COLO668 (cell line): ENCODE measurements around the gene SYNGAP1.
A peak's percentile ranks its signal among the peaks of the same experiment; 100 is the strongest.

Experiments used
- DNase-seq: peaks from one replicate; lab custom pipeline; 2025; ENCODE audit not compliant: unreplicated experiment; lab: John Stamatoyannopoulos, UW

The SYNGAP1 gene

GRCh38 chr6:33434961-33435360 is 15.1 kb downstream of the SYNGAP1 start:
- no peak for DNase-seq

- no peak for DNase-seq
These were observed 17.8 kb downstream of the SYNGAP1 start for GRCh38 chr6:33437666-33438065.

GRCh38 chr6:33438978-33439594 is 19.2 kb downstream of the SYNGAP1 start:
- DNase-seq = no peak

GRCh38 chr6:33439956-33440648 is 20.2 kb downstream of the SYNGAP1 start:
- no peak for DNase-seq

- DNase-seq = no peak
These were observed 20.9 kb downstream of the SYNGAP1 start for GRCh38 chr6:33440649-33441309.

- no peak for DNase-seq
These were observed 21.6 kb downstream of the SYNGAP1 start for GRCh38 chr6:33441457-33441856.

GRCh38 chr6:33442283-33442682 is 22.4 kb downstream of the SYNGAP1 start:
- no peak for DNase-seq

GRCh38 chr6:33443025-33443424 is 23.2 kb downstream of the SYNGAP1 start:
- DNase-seq = no peak

GRCh38 chr6:33443619-33444504 is 24.0 kb downstream of the SYNGAP1 start:
- DNase-seq = no peak

- no peak for DNase-seq
These were observed 25.3 kb downstream of the SYNGAP1 start for GRCh38 chr6:33445119-33445603.

- DNase-seq = no peak
These were observed 26.5 kb downstream of the SYNGAP1 start for GRCh38 chr6:33446356-33446755.

- no peak for DNase-seq
These were observed 30.6 kb downstream of the SYNGAP1 start for GRCh38 chr6:33450434-33450833.

GRCh38 chr6:33451606-33452005 is 31.7 kb downstream of the SYNGAP1 start:
- no peak for DNase-seq

GRCh38 chr6:33452496-33452895 is 32.6 kb downstream of the SYNGAP1 start:
- no peak for DNase-seq

- DNase-seq = no peak
These were observed 33.6 kb downstream of the SYNGAP1 start for GRCh38 chr6:33453393-33454008.

GRCh38 chr6:33454009-33454946 is 34.4 kb downstream of the SYNGAP1 start, which contains the start of gene ZBTB9:
TSS of gene ZBTB9 (plus strand) at chr6:33454576. CDS start at chr6:33455101, 525 bp downstream.
- DNase-seq = peak; percentile 93

- no peak for DNase-seq
These were observed 35.2 kb downstream of the SYNGAP1 start for GRCh38 chr6:33455051-33455450.

GRCh38 chr6:33456156-33456555 is 36.3 kb downstream of the SYNGAP1 start:
- no peak for DNase-seq

GRCh38 chr6:33458676-33459075 is 38.8 kb downstream of the SYNGAP1 start:
- no peak for DNase-seq
